ENCODE measurements around the gene SNAP91.
"Not testable (repeated sequence)": the region's sequence is repeated elsewhere in the genome, so short reads cannot be mapped to it uniquely, and the experiment has no call there.

DNA sequence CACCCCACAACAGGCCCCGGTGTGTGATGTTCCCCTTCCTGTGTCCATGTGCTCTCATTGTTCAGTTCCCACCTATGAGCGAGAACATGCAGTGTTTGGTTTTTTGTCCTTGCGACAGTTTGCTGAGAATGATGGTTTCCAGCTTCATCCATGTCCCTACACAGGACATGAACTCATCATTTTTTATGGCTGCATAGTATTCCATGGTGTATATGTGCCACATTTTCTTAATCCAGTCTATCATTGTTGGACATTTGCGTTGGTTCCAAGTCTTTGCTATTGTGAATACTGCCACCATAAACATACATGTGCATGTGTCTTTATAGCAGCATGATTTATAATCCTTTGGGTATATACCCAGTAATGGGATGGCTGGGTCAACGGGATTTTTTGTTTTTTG, 43.5 kb upstream of the SNAP91 start:
- TF ChIP-seq EZH2 (IDR thresholded peaks at IDR 0.05; ENCODE audit: low read length) = not testable (repeated sequence)
- TF ChIP-seq, protein P1, sequence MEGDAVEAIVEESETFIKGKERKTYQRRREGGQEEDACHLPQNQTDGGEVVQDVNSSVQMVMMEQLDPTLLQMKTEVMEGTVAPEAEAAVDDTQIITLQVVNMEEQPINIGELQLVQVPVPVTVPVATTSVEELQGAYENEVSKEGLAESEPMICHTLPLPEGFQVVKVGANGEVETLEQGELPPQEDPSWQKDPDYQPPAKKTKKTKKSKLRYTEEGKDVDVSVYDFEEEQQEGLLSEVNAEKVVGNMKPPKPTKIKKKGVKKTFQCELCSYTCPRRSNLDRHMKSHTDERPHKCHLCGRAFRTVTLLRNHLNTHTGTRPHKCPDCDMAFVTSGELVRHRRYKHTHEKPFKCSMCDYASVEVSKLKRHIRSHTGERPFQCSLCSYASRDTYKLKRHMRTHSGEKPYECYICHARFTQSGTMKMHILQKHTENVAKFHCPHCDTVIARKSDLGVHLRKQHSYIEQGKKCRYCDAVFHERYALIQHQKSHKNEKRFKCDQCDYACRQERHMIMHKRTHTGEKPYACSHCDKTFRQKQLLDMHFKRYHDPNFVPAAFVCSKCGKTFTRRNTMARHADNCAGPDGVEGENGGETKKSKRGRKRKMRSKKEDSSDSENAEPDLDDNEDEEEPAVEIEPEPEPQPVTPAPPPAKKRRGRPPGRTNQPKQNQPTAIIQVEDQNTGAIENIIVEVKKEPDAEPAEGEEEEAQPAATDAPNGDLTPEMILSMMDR (optimal IDR thresholded peaks at IDR 0.05 in 1 of 3, IDR thresholded peaks at IDR 0.05 in 1 of 3, conservative IDR thresholded peaks at IDR 0.05 in 1 of 3; ENCODE audit: extremely low read depth in 1 of 3, insufficient read depth in 2 of 3, low read length in 3 of 3) = not testable (repeated sequence)
